Measurements from ENCODE around the gene UBAP2L. TPM values are rescaled to one million over a fixed set of nuclear protein-coding genes. Genes with fewer than 3 reads are reported as not detected.
"Not testable (repeated sequence)": the region's sequence is repeated elsewhere in the genome, so short reads cannot be mapped to it uniquely, and the experiment has no call there.

The UBAP2L gene
- total RNA-seq, 1 donor from 2014 or later = 111 TPM

GRCh38 chr1:154191990-154192461, 28.7 kb upstream of the UBAP2L start, which contains the start of gene TPM3:
TSS of gene TPM3 (minus strand) at chr1:154192100. CDS start at chr1:154192018, 82 bp downstream.
- intact Hi-C loops (cut with DNase I) = no loop called here
- no peak for DNase-seq (ENCODE audit: low spot score)

DNA sequence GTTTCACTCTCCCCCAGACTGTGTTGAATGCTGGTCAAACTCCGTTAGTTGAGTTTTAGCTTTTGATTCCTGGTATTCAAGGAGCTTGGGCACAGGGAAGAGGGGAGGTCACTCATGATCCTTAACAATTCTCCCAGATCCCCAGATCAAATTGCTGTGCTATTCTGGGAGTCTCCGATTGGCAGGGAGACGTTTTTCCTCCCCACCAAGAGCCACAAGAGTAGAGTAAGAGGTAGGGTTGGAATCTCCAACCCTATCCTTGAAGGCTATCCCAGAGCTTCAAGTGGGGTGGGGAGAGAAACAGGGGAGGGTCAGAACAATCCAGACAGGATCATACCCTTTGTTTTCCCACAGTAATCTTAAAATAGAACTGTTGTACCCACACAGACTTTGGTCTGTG, 28.3 kb upstream of the UBAP2L start:
- intact Hi-C loops (cut with DNase I) = no loop called here
- no peak for DNase-seq (ENCODE audit: low spot score)

DNA sequence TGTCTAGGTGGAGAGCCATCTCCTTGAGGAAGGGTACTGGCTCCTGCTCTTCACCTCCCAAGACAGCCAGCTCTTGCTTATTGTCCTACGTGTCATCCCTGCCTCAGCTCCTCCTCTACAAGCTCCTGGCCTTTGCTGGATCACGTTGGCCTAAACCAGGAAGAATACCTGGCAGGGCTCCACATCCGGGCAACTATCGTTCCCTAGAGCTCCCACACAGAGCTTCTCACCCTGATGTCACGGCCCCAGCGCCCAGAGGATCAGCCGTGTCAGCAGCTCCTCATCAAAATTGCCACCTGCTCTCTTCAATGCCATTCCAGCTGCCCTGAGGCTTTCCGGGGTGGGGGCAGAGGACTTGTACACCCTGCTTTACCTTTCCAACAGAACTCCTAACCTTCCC, 26.9 kb upstream of the UBAP2L start:
- intact Hi-C loops (cut with DNase I) = no loop called here
- no peak for DNase-seq (ENCODE audit: low spot score)

DNA sequence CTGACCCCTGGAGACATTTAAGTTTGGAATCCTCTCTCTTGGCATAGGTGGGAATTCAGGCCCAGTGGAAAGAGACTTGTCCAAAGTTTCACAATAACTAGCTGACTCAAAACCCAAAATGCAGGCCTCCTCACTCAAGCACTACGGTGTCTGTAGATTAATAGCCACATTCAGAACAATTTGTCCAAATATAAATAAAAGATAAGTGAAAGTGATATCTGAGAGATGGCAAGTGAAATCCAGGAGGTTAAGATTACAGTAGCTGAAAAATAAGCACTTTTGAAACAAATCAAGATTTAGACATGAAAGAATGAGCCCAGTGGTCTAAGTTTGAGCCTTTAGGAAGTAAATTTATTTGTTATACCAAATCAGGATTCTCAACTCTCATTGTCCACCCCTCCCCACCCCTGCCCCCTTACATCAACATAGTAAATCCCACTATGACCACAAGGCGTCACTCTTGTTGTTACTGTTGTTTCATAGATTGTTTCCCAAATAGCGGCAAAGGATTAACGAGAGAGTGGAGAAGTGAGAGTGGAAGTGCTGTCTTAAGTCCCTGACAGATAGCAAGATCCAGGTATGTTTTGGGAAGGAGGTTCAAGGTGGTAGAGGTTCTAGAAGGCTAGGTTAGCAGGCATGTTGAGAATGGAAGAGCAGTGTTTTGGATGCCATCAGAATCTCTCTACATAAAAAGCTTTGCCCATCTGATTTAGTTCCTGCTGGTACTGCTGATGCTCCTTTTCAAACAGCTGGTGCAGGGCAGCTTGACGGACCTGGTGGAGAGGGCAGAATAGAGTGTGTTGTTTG, 21.8 kb upstream of the UBAP2L start:
- intact Hi-C loops (cut with DNase I) = no loop called here
- no peak for DNase-seq (ENCODE audit: low spot score)

DNA sequence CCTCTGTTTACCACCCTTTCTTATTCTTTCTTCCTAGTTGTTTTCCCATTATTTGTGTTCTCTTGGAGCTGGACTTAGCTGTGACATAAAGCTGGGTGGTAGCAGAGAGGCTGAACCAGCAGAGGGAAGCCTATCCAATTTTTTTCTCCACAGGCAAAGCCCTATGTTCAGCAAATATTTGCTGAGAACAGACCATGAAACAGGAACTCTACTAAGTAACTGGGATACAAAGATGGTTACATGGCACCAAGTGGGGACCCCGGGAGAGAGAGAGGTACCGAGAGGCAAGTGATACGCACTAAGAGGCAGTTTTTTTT, 21.2 kb upstream of the UBAP2L start:
- DNase-seq (ENCODE audit: low spot score) = no peak
- intact Hi-C loops (cut with DNase I) = no loop called here

DNA sequence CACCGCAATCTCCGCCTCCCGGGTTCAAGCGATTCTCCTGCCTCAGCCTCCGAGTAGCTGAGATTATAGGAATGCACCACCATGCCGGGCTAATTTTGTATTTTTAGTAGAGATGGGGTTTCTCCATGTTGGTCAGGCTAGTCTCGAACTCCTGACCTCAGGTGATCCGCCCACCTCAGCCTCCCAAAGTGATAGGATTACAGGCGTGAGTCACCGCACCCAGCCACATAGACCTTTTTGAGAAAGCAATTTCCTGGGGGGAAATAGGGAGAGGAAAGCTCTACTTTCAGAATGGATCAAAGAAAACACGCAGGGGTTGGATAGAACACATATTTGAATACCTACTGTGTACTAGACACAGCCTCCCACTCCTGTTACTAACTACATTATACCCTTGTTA, 15.0 kb upstream of the UBAP2L start:
- DNase-seq (ENCODE audit: low spot score); intact Hi-C loops (cut with DNase I): not testable (repeated sequence)

DNA sequence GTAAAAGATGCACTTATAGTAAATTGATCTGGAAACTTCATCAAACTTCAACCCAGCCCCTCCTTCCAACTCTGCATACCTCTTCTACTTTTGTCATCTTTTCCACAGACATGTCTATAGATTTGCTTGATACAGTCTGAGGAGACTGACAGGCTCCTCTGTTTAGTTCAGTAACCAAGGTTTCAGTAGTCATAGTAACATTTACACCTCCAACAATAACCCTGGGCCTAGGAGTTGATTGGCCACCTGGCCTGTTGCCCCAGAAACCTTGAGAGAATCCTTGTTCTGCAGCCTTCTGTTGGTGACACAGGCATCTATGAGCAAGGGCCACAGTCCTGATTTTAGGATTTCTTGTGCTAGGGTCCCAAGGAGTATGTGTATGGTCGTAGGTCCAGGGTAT, 14.6 kb upstream of the UBAP2L start, which contains the start of gene CFAP141:
CFAP141 (minus strand) TSS at position 138 of the 400 bp plus-strand sequence; CDS start at position 112, 26 bp downstream.
- intact Hi-C loops (cut with DNase I) = no loop called here
- DNase-seq (ENCODE audit: low spot score) = peak; percentile 31

DNA sequence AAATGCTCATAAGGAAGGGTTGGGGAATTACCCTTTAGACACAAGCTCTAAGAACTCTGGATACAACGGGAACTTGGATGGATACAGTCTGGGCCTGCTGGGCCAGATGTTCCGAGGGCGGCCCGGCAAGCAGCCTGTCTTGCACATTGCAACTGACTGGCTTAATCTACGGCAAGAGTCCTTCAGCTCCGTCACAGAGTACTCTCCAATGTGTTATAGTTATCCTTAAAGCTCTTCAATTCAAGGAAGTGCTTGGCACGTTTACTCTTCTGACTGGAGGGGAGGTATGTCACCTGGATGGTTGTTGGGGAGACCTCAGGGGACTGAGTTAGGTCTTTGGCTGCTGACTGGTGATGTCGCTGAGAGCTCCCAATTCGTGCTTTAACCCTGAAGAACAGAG, 13.5 kb upstream of the UBAP2L start:
- DNase-seq (ENCODE audit: low spot score) = peak; percentile 43
- intact Hi-C loops (cut with DNase I) = no loop called here

- DNase-seq (ENCODE audit: low spot score) = peak; percentile 35
- intact Hi-C loops (cut with DNase I) = no loop called here
These were observed 11.9 kb upstream of the UBAP2L start for GRCh38 chr1:154208677-154209388.

- no peak for DNase-seq (ENCODE audit: low spot score)
- intact Hi-C loops (cut with DNase I) = no loop called here
These were observed 8.7 kb upstream of the UBAP2L start for GRCh38 chr1:154212083-154212482.

- intact Hi-C loops (cut with DNase I) = no loop called here
- no peak for DNase-seq (ENCODE audit: low spot score)
These were observed 7.5 kb upstream of the UBAP2L start for GRCh38 chr1:154213274-154213673.

DNA sequence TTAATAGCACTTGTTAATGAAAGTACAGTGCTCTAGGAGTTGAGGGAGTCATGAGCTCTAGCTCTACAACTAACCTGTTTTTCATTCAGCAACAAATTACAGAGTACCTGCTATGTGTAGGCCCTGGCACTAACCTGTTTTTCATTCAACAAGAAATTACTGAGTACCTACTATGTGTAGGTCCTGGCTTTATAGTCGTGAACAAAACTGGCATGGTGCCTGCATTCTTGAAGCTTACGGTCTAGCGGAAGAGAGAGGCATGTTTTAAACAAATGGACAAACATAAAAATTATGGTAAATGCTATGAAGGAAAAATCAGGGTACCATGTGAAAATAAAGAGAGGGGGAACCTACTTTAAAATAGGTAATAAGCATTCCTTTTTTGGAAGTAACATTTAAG, 2.2 kb upstream of the UBAP2L start:
- intact Hi-C loops (cut with DNase I) = no loop called here

GRCh38 chr1:154219541-154219940, 1.2 kb upstream of the UBAP2L start:
- intact Hi-C loops (cut with DNase I) = no loop called here
- no peak for DNase-seq (ENCODE audit: low spot score)

More for the DNA sequence above, 2.2 kb upstream of the UBAP2L start:
- no peak for DNase-seq (ENCODE audit: low spot score)

- intact Hi-C loops (cut with DNase I) = loop anchor here (2.0 to 5.0 kb wide), 2 partner anchors 38 to 51 kb away; partner anchors contain the start of gene HAX1
- DNase-seq (ENCODE audit: low spot score) = no peak
These were observed 169 bp downstream of the UBAP2L start for GRCh38 chr1:154220970-154221277.

- peak; percentile 82 for DNase-seq (ENCODE audit: low spot score)
- intact Hi-C loops (cut with DNase I) = loop anchor here (2.0 to 5.0 kb wide), 2 partner anchors 39 to 51 kb away; partner anchors contain the start of gene HAX1
These were observed 685 bp downstream of the UBAP2L start for GRCh38 chr1:154221278-154222001.

DNA sequence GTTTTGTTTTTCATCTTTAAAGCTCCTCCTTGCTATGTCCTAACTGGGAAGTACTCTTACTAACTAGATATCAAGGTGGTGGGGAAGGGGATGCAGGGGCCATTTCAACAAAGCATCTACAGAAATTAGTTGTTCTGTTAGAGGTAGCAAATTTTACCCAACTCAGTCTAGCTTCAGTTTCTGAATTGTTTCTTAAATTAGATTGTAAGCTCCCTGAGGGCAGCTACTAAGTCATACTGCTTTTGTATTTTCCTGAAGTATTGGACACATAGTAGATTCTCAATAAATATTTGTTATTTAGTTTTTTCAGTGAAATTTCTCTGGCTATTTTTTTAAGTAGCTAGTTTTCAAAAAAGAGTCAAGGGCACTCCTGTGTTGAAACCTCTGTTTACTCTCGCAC, 1.8 kb downstream of the UBAP2L start:
- intact Hi-C loops (cut with DNase I) = loop anchor here (5.0 kb wide), 1 partner anchor 50 kb away; the partner anchor contains the start of gene HAX1
- no peak for DNase-seq (ENCODE audit: low spot score)

- intact Hi-C loops (cut with DNase I) = loop anchor here (5.0 kb wide), 1 partner anchor 49 kb away; the partner anchor contains the start of gene HAX1
These were observed 2.2 kb downstream of the UBAP2L start for GRCh38 chr1:154222918-154223317.

GRCh38 chr1:154223621-154224020, 2.9 kb downstream of the UBAP2L start:
- intact Hi-C loops (cut with DNase I) = loop anchor here (5.0 kb wide), 1 partner anchor 49 kb away; the partner anchor contains the start of gene HAX1
- DNase-seq (ENCODE audit: low spot score) = no peak

More at GRCh38 chr1:154222918-154223317, 2.2 kb downstream of the UBAP2L start:
- DNase-seq (ENCODE audit: low spot score) = no peak

DNA sequence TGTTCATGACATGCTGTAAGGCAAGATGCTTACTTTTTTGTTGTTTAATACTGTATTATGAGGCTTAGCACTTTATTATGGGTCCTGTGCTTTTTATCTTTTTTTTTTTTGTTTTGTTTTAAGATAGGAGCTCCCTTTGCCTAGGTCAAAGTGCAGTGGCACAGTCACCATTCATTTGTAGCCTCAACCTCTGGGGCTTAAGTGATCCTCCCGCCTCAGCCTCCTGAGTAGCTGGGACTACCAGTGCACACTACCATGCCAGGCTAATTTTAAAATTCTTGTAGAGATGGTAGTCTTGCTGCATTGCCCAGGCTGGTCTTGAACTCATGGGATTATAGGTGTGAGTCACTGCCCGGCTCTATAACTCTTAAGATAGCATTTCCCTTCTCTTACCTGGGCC, 4.6 kb downstream of the UBAP2L start:
- no peak for DNase-seq (ENCODE audit: low spot score)
- intact Hi-C loops (cut with DNase I) = no loop called here

- intact Hi-C loops (cut with DNase I); DNase-seq (ENCODE audit: low spot score): not testable (repeated sequence)
These were observed 10.4 kb downstream of the UBAP2L start for GRCh38 chr1:154231112-154231511.
